Esophagus squamous epithelium (tissue), 4 donors: Measurements from ENCODE around the gene SF3B3.

Source experiments
- CTCF ChIP-seq, 6 experiments: fragments of 450-650 bp in 4 of 6; fragments of 200-600 bp in 2 of 6; sonication (generic) in 2 of 6; IDR thresholded peaks; one replicate each; pipeline ENCODE4 v1.5.1; 2016 to 2019; ENCODE audit warnings: antibody characterized with exemption in 6 of 6, mild to moderate bottlenecking in 4 of 6, moderate library complexity in 4 of 6
- POLR2A ChIP-seq, 4 donors: fragments of 450-650 bp; IDR thresholded peaks; one replicate each; pipeline ENCODE4 v1.6.1; 2017; ENCODE audit warnings: antibody characterized with exemption in 4 of 4, mild to moderate bottlenecking in 4 of 4, moderate library complexity in 3 of 4

GRCh38 chr16:70570967-70571570 lies 47.5 kb downstream of the SF3B3 start:
- TF ChIP-seq CTCF (IDR thresholded peaks at IDR 0.05), result no peak
- no peak for TF ChIP-seq POLR2A (IDR thresholded peaks at IDR 0.05)
